ENCODE measurements around the gene KLHL34.

Gene KLHL34

DNA sequence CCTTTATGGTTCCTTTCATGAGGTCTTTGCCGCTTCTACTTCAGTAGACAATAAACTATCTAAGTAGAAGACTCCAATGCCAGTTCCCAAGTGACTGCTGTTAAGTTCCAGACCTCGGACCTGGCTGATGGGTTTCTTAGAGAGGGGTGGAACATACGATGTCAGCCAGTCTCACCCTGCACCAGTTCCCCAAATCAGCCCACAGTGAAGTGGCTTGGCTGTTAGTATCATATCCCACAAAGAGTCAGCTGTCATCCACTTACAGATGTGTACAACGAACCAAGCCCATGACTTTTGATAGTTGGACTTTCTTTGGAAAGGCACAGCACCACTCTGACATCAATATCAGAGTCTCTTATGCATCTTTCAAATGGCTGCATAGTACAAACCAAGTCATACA lies 8.1 kb upstream of the KLHL34 start:
- TF ChIP-seq GABPA (IDR thresholded peaks at IDR 0.05; ENCODE audit: low read depth) (no peak), POLR2AphosphoS5 (IDR thresholded peaks at IDR 0.05; ENCODE audit: low read depth) (no peak), SPI1 (IDR thresholded peaks at IDR 0.05; ENCODE audit: borderline replicate concordance, low read depth) (no peak)
- TF ChIP-seq, protein P1, sequence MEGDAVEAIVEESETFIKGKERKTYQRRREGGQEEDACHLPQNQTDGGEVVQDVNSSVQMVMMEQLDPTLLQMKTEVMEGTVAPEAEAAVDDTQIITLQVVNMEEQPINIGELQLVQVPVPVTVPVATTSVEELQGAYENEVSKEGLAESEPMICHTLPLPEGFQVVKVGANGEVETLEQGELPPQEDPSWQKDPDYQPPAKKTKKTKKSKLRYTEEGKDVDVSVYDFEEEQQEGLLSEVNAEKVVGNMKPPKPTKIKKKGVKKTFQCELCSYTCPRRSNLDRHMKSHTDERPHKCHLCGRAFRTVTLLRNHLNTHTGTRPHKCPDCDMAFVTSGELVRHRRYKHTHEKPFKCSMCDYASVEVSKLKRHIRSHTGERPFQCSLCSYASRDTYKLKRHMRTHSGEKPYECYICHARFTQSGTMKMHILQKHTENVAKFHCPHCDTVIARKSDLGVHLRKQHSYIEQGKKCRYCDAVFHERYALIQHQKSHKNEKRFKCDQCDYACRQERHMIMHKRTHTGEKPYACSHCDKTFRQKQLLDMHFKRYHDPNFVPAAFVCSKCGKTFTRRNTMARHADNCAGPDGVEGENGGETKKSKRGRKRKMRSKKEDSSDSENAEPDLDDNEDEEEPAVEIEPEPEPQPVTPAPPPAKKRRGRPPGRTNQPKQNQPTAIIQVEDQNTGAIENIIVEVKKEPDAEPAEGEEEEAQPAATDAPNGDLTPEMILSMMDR (IDR thresholded peaks at IDR 0.05; ENCODE audit: insufficient read depth, low read length), result no peak
- TF ChIP-seq, protein P2, sequence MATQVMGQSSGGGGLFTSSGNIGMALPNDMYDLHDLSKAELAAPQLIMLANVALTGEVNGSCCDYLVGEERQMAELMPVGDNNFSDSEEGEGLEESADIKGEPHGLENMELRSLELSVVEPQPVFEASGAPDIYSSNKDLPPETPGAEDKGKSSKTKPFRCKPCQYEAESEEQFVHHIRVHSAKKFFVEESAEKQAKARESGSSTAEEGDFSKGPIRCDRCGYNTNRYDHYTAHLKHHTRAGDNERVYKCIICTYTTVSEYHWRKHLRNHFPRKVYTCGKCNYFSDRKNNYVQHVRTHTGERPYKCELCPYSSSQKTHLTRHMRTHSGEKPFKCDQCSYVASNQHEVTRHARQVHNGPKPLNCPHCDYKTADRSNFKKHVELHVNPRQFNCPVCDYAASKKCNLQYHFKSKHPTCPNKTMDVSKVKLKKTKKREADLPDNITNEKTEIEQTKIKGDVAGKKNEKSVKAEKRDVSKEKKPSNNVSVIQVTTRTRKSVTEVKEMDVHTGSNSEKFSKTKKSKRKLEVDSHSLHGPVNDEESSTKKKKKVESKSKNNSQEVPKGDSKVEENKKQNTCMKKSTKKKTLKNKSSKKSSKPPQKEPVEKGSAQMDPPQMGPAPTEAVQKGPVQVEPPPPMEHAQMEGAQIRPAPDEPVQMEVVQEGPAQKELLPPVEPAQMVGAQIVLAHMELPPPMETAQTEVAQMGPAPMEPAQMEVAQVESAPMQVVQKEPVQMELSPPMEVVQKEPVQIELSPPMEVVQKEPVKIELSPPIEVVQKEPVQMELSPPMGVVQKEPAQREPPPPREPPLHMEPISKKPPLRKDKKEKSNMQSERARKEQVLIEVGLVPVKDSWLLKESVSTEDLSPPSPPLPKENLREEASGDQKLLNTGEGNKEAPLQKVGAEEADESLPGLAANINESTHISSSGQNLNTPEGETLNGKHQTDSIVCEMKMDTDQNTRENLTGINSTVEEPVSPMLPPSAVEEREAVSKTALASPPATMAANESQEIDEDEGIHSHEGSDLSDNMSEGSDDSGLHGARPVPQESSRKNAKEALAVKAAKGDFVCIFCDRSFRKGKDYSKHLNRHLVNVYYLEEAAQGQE (IDR thresholded peaks at IDR 0.05; ENCODE audit: insufficient replicate concordance, low read depth), result no peak
- Histone ChIP-seq H3K4me3 (replicated peaks; ENCODE audit: insufficient read depth, low read length) (no peak overlapping the region), H3K27ac (replicated peaks) (no peak overlapping the region), H3K27me3 (ENCODE audit: insufficient read depth, poor library complexity, severe bottlenecking) (no peaks in the 10 kb centered on the region)
- no peak for DNase-seq (ENCODE audit: low read depth in 1 of 2, low spot score in 1 of 2)

DNA sequence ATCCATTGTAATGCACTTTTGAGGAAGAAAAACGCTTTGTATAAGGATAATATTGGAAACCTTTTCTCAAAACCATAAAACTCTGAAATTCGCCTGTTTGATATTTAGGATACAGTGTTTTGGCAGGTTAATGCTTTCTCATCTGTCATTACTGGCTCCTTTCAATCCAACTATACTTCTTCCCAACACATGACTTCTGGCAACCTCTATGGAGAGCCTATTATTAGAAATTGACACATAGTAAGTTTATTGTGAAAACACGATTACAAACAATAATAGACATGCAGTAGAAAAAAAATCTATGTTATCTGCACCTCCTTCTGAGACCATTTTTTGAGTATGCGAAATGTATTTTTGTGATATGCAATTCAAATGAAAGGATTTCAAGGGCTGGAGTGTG lies 4.6 kb upstream of the KLHL34 start:
- Histone ChIP-seq H3K27ac (replicated peaks) (no peak overlapping the region), H3K27me3 (ENCODE audit: insufficient read depth, poor library complexity, severe bottlenecking) (peaks cover 3% of the 10 kb centered on the region), H3K4me3 (replicated peaks; ENCODE audit: insufficient read depth, low read length) (no peak overlapping the region)
- no peak for DNase-seq (ENCODE audit: low read depth in 1 of 2, low spot score in 1 of 2)
- TF ChIP-seq, protein P2 (IDR thresholded peaks at IDR 0.05; ENCODE audit: insufficient replicate concordance, low read depth), result no peak
- no peak for TF ChIP-seq SPI1 (IDR thresholded peaks at IDR 0.05; ENCODE audit: borderline replicate concordance, low read depth)
- no peak for TF ChIP-seq POLR2AphosphoS5 (IDR thresholded peaks at IDR 0.05; ENCODE audit: low read depth)
- no peak for TF ChIP-seq GABPA (IDR thresholded peaks at IDR 0.05; ENCODE audit: low read depth)
- TF ChIP-seq, protein P1 (IDR thresholded peaks at IDR 0.05; ENCODE audit: insufficient read depth, low read length), result no peak

DNA sequence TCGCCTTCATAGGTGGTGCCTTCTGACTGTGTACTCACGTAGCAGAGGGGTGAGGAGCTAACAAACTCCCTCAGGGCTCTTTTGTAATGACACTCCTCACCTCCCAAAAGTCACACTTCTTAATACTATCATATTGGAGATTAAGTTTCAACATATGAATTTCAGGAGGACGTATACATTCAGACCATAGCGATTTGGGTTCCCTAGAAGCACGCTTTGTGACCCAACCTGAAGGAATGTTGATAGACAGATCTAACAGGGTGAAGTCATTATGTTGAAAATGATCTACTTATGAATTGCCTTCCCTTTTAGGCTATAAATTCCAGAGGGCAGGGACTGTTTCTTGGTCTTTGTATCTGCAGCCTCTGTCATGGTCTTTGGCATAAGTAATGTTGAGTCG lies 3.2 kb upstream of the KLHL34 start:
- DNase-seq (ENCODE audit: low read depth in 1 of 2, low spot score in 1 of 2), result no peak
- Histone ChIP-seq H3K27ac (replicated peaks) (no peak overlapping the region), H3K27me3 (ENCODE audit: insufficient read depth, poor library complexity, severe bottlenecking) (peaks cover 3% of the 10 kb centered on the region), H3K4me3 (replicated peaks; ENCODE audit: insufficient read depth, low read length) (no peak overlapping the region)
- TF ChIP-seq GABPA (IDR thresholded peaks at IDR 0.05; ENCODE audit: low read depth) (no peak), POLR2AphosphoS5 (IDR thresholded peaks at IDR 0.05; ENCODE audit: low read depth) (no peak), SPI1 (IDR thresholded peaks at IDR 0.05; ENCODE audit: borderline replicate concordance, low read depth) (no peak)
- TF ChIP-seq, protein P1 (IDR thresholded peaks at IDR 0.05; ENCODE audit: insufficient read depth, low read length), result no peak
- TF ChIP-seq, protein P2 (IDR thresholded peaks at IDR 0.05; ENCODE audit: insufficient replicate concordance, low read depth), result no peak

All from HL-60 (cell line).